ENCODE results near the gene PLA2G4D. TPM values are rescaled to one million over a fixed set of nuclear protein-coding genes. Genes with fewer than 3 reads are reported as not detected.

PLA2G4D gene
- total RNA-seq, 1 experiment from 2014 or later: 0.24 TPM

GRCh38 chr15:42053914-42054313 lies 40.4 kb downstream of the PLA2G4D start:
- H3K27me3 Mint-ChIP-seq (ENCODE audit: low read depth): no peaks in the 10 kb centered on the region
- H3K36me3 Mint-ChIP-seq: no peaks in the 10 kb centered on the region
- CTCF ChIA-PET: interaction anchor here (0.9 to 2.1 kb wide), 3 partner anchors 27 to 84 kb away, joined by 3 to 19 read pairs (median 7); no protein-coding TSS in a partner anchor
- DNase-seq (ENCODE audit: low spot score): no peak
- H3K4me3 Mint-ChIP-seq: no peak overlapping the region
- no peak for ATAC-seq
- no peak overlapping the region for H3K27ac Mint-ChIP-seq
- POLR2A ChIA-PET: no interaction called here
- H3K4me1 Mint-ChIP-seq: peaks cover 16% of the 10 kb centered on the region
- TF ChIP-seq ELF4 (CRISPR knock-in tag; IDR thresholded peaks at IDR 0.05; ENCODE audit: low read depth) (no peak), ZNF317 (CRISPR knock-in tag; IDR thresholded peaks at IDR 0.05; ENCODE audit: borderline replicate concordance, low read depth) (no peak), CDX4 (CRISPR knock-in tag; IDR thresholded peaks at IDR 0.05; ENCODE audit: borderline replicate concordance) (no peak), ZBTB43 (CRISPR knock-in tag; IDR thresholded peaks at IDR 0.05) (no peak), FOXK1 (CRISPR knock-in tag; IDR thresholded peaks at IDR 0.05) (no peak), ZNF219 (CRISPR knock-in tag; IDR thresholded peaks at IDR 0.05; ENCODE audit: borderline replicate concordance) (no peak), PREB (CRISPR knock-in tag; IDR thresholded peaks at IDR 0.05; ENCODE audit: borderline replicate concordance) (no peak), GTF2I (CRISPR knock-in tag; conservative IDR thresholded peaks at IDR 0.05) (no peak), ARID4B (CRISPR knock-in tag; IDR thresholded peaks at IDR 0.05; ENCODE audit: borderline replicate concordance) (no peak), STAT6 (CRISPR knock-in tag; conservative IDR thresholded peaks at IDR 0.05; ENCODE audit: low read depth) (no peak), MYBL2 (CRISPR knock-in tag; IDR thresholded peaks at IDR 0.05) (no peak), MAX (CRISPR knock-in tag; IDR thresholded peaks at IDR 0.05) (no peak)
- H3K9me3 Mint-ChIP-seq: no peaks in the 10 kb centered on the region

GRCh38 chr15:42053010-42053409 lies 41.4 kb downstream of the PLA2G4D start:
- Mint-ChIP-seq H3K4me1 (peaks cover 22% of the 10 kb centered on the region), H3K27ac (no peak overlapping the region), H3K4me3 (no peak overlapping the region), H3K9me3 (no peaks in the 10 kb centered on the region), H3K27me3 (ENCODE audit: low read depth) (no peaks in the 10 kb centered on the region), H3K36me3 (no peaks in the 10 kb centered on the region)
- ATAC-seq (no peak), DNase-seq (ENCODE audit: low spot score) (no peak)
- ChIA-PET POLR2A (no interaction called here), CTCF (interaction anchor here (0.9 to 3.4 kb wide), 3 partner anchors 28 to 84 kb away, joined by 3 to 19 read pairs (median 13); no protein-coding TSS in a partner anchor)
- no peak for TF ChIP-seq MXD4 (CRISPR knock-in tag; IDR thresholded peaks at IDR 0.05; ENCODE audit: borderline replicate concordance)
- no peak for TF ChIP-seq NFYB (CRISPR knock-in tag; conservative IDR thresholded peaks at IDR 0.05; ENCODE audit: low read depth)
- peak; percentile 46; the same call in 1 of the 2 replicates for TF ChIP-seq PRDM15 (CRISPR knock-in tag; IDR thresholded peaks at IDR 0.05)
- TF ChIP-seq ZNF512 (CRISPR knock-in tag; IDR thresholded peaks at IDR 0.05; ENCODE audit: borderline replicate concordance): no peak
